Glutamatergic neuron (in vitro differentiated cells): ENCODE measurements around the gene PTGFRN. TPM values are rescaled to one million over a fixed set of nuclear protein-coding genes. Genes with fewer than 3 reads are reported as not detected.

Source experiments
- DNase-seq: peaks from one replicate; pipeline ENCODE4 v3.0.0; 2022
- H3K27ac Mint-ChIP-seq: one replicate; pipeline ENCODE4 v1.8.0; 2020; ENCODE audit warnings: mild to moderate bottlenecking, mixed read lengths, inconsistent platforms; ENCODE audit not compliant: unreplicated experiment
- H3K27me3 Mint-ChIP-seq: one replicate; pipeline ENCODE4 v1.8.0; 2020; ENCODE audit warnings: mild to moderate bottlenecking, moderate library complexity, mixed read lengths, inconsistent platforms; ENCODE audit not compliant: unreplicated experiment
- H3K36me3 Mint-ChIP-seq: one replicate; pipeline ENCODE4 v1.8.0; 2020; ENCODE audit warnings: mild to moderate bottlenecking, mixed read lengths, inconsistent platforms; ENCODE audit not compliant: unreplicated experiment
- H3K4me1 Mint-ChIP-seq: one replicate; pipeline ENCODE4 v1.8.0; 2020; ENCODE audit warnings: mild to moderate bottlenecking, low read depth, mixed read lengths, inconsistent platforms; ENCODE audit not compliant: unreplicated experiment
- H3K4me3 Mint-ChIP-seq: one replicate; pipeline ENCODE4 v1.8.0; 2020; ENCODE audit warnings: mild to moderate bottlenecking, mixed read lengths, inconsistent platforms; ENCODE audit not compliant: unreplicated experiment
- H3K9me3 Mint-ChIP-seq: one replicate; pipeline ENCODE4 v1.8.0; 2020; ENCODE audit warnings: mild to moderate bottlenecking, moderate library complexity, mixed read lengths, inconsistent platforms; ENCODE audit not compliant: unreplicated experiment
- CTCF ChIP-seq: fragments of 200-600 bp; sonication (generic); IDR thresholded peaks from one replicate; pipeline ENCODE4 v1.5.0; 2021; ENCODE audit not compliant: partially characterized antibody, unreplicated experiment
- total RNA-seq: library from RNA; stranded (reverse); fragmentation: NEBNext Ultra II Directional; extraction: Animal tissue kit (Norgen Biotek cat#: 25700); gene quantifications from one replicate; pipeline ENCODE4 v1.2.1, GENCODE V29; 2021; ENCODE audit not compliant: unreplicated experiment

Gene PTGFRN
- total RNA-seq, 1 donor from 2014 or later, result 61.2 TPM

- H3K27me3 Mint-ChIP-seq, result no peaks in the 10 kb centered on the region
- TF ChIP-seq CTCF, result no peak
- H3K27ac Mint-ChIP-seq, result no peak overlapping the region
- H3K4me3 Mint-ChIP-seq, result no peak overlapping the region
- no peak for DNase-seq
- H3K9me3 Mint-ChIP-seq, result no peaks in the 10 kb centered on the region
- H3K4me1 Mint-ChIP-seq, result peaks cover 7% of the 10 kb centered on the region
- H3K36me3 Mint-ChIP-seq, result peaks cover 7% of the 10 kb centered on the region
These were observed 40.1 kb upstream of the PTGFRN start for GRCh38 chr1:116869611-116870010.

- no peak for DNase-seq
- no peaks in the 10 kb centered on the region for H3K27me3 Mint-ChIP-seq
These were observed 39.4 kb upstream of the PTGFRN start for GRCh38 chr1:116870300-116870699.

DNA sequence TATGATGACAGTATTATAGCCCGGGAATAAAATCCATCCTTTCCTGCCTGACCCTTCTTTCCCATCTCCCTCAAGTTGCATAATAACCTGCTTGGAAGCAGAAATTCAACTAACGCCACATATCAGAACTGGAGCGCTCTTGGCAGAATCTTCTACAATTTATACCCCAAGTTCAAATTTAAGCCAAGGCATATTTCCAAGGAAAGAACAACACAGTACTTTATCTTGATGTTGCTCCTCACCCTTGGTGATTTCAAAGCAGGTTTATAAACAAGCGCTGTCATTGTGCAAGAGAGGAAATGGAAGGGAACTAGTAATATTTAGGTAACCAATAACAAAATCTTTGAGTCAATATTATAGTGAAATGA is 38.0 kb upstream of the PTGFRN start:
- no peak for TF ChIP-seq CTCF
- Mint-ChIP-seq H3K4me1 (peaks cover 13% of the 10 kb centered on the region), H3K36me3 (peaks cover 7% of the 10 kb centered on the region), H3K27me3 (no peaks in the 10 kb centered on the region), H3K27ac (no peak overlapping the region), H3K4me3 (no peak overlapping the region), H3K9me3 (no peaks in the 10 kb centered on the region)
- no peak for DNase-seq

More at GRCh38 chr1:116870300-116870699, 39.4 kb upstream of the PTGFRN start:
- H3K36me3 Mint-ChIP-seq, result peaks cover 7% of the 10 kb centered on the region
- no peak for TF ChIP-seq CTCF
- H3K9me3 Mint-ChIP-seq, result no peaks in the 10 kb centered on the region
- H3K4me3 Mint-ChIP-seq, result no peak overlapping the region
- H3K27ac Mint-ChIP-seq, result no peak overlapping the region
- peaks cover 8% of the 10 kb centered on the region for H3K4me1 Mint-ChIP-seq

- H3K27me3 Mint-ChIP-seq, result no peaks in the 10 kb centered on the region
- peak overlapping the region; percentile 64 for H3K27ac Mint-ChIP-seq
- peaks cover 7% of the 10 kb centered on the region for H3K36me3 Mint-ChIP-seq
- no peak for DNase-seq
- no peak for TF ChIP-seq CTCF
- peaks cover 15% of the 10 kb centered on the region for H3K4me1 Mint-ChIP-seq
- H3K4me3 Mint-ChIP-seq, result no peak overlapping the region
- H3K9me3 Mint-ChIP-seq, result no peaks in the 10 kb centered on the region
These were observed 35.9 kb upstream of the PTGFRN start for GRCh38 chr1:116873680-116874271.

- Mint-ChIP-seq H3K27ac (no peak overlapping the region), H3K4me1 (peaks cover 15% of the 10 kb centered on the region), H3K4me3 (no peak overlapping the region), H3K36me3 (peaks cover 7% of the 10 kb centered on the region), H3K27me3 (no peaks in the 10 kb centered on the region), H3K9me3 (no peaks in the 10 kb centered on the region)
- DNase-seq, result no peak
- TF ChIP-seq CTCF, result no peak
These were observed 34.9 kb upstream of the PTGFRN start for GRCh38 chr1:116874733-116875249.
